GM21447 (cell line): ENCODE measurements around the gene SMAD5.

Source experiments
- ATAC-seq: cut with Tn5 transposase; IDR thresholded peaks from one replicate; pipeline ENCODE4 v1.9.1; 2021; ENCODE audit not compliant: unreplicated experiment

The SMAD5 gene

GRCh38 chr5:136114414-136115125 is 18.1 kb upstream of the SMAD5 start:
- ATAC-seq, result no peak

GRCh38 chr5:136115183-136115865 is 17.3 kb upstream of the SMAD5 start:
- ATAC-seq, result no peak

GRCh38 chr5:136120529-136120928 is 12.1 kb upstream of the SMAD5 start:
- ATAC-seq, result no peak

GRCh38 chr5:136123236-136123768 is 9.3 kb upstream of the SMAD5 start:
- ATAC-seq, result no peak

GRCh38 chr5:136127560-136127959 is 5.1 kb upstream of the SMAD5 start:
- ATAC-seq, result no peak

GRCh38 chr5:136128481-136128880 is 4.2 kb upstream of the SMAD5 start:
- ATAC-seq, result no peak

- ATAC-seq, result no peak
These were observed 3.2 kb upstream of the SMAD5 start for GRCh38 chr5:136129445-136129844.

- no peak for ATAC-seq
These were observed 2.1 kb upstream of the SMAD5 start for GRCh38 chr5:136130581-136130980.

- ATAC-seq, result no peak
These were observed 558 bp upstream of the SMAD5 start for GRCh38 chr5:136132087-136132486.

- ATAC-seq, result peak; percentile 31
These were observed 727 bp downstream of the SMAD5 start for GRCh38 chr5:136133222-136133921.

- ATAC-seq, result no peak
These were observed 1.3 kb downstream of the SMAD5 start for GRCh38 chr5:136133922-136134379.

GRCh38 chr5:136134653-136135052 is 2.0 kb downstream of the SMAD5 start:
- ATAC-seq, result no peak

GRCh38 chr5:136135536-136135935 is 2.9 kb downstream of the SMAD5 start:
- no peak for ATAC-seq

GRCh38 chr5:136137497-136138220 is 5.0 kb downstream of the SMAD5 start:
- ATAC-seq, result no peak

- peak; percentile 69 for ATAC-seq
These were observed 8.9 kb downstream of the SMAD5 start for GRCh38 chr5:136141561-136141960.

- no peak for ATAC-seq
These were observed 10.7 kb downstream of the SMAD5 start for GRCh38 chr5:136143312-136143711.

GRCh38 chr5:136143763-136144162 is 11.1 kb downstream of the SMAD5 start:
- no peak for ATAC-seq

GRCh38 chr5:136145030-136145429 is 12.4 kb downstream of the SMAD5 start:
- ATAC-seq, result peak; percentile 57

GRCh38 chr5:136146201-136146600 is 13.6 kb downstream of the SMAD5 start:
- ATAC-seq, result no peak

GRCh38 chr5:136147632-136148031 is 15.0 kb downstream of the SMAD5 start:
- no peak for ATAC-seq

GRCh38 chr5:136149891-136150290 is 17.2 kb downstream of the SMAD5 start:
- no peak for ATAC-seq
